ENCODE measurements around the gene IGSF3.
"Not testable (repeated sequence)": the region's sequence is repeated elsewhere in the genome, so short reads cannot be mapped to it uniquely, and the experiment has no call there.

IGSF3 gene

GRCh38 chr1:116630057-116630456, 37.5 kb downstream of the IGSF3 start:
- not testable (repeated sequence) for DNase-seq (ENCODE audit: low read depth in 2 of 2)

GRCh38 chr1:116629441-116629840, 38.1 kb downstream of the IGSF3 start:
- not testable (repeated sequence) for DNase-seq (ENCODE audit: low read depth in 2 of 2)

- peak in 1 of 2 donors; percentile 4 for DNase-seq (ENCODE audit: low read depth in 2 of 2)
These were observed 39.1 kb downstream of the IGSF3 start for GRCh38 chr1:116628448-116628847.

GRCh38 chr1:116627357-116627756, 40.2 kb downstream of the IGSF3 start:
- DNase-seq (ENCODE audit: low read depth in 2 of 2) = not testable (repeated sequence)

- not testable (repeated sequence) for DNase-seq (ENCODE audit: low read depth in 2 of 2)
These were observed 40.6 kb downstream of the IGSF3 start for GRCh38 chr1:116626915-116627314.

GRCh38 chr1:116625155-116625554, 42.4 kb downstream of the IGSF3 start:
- not testable (repeated sequence) for DNase-seq (ENCODE audit: low read depth in 2 of 2)

GRCh38 chr1:116624040-116624439, 43.5 kb downstream of the IGSF3 start:
- no peak for DNase-seq (ENCODE audit: low read depth in 2 of 2)

- not testable (repeated sequence) for DNase-seq (ENCODE audit: low read depth in 2 of 2)
These were observed 45.0 kb downstream of the IGSF3 start for GRCh38 chr1:116622496-116622895.

GRCh38 chr1:116621756-116622155, 45.8 kb downstream of the IGSF3 start:
- DNase-seq (ENCODE audit: low read depth in 2 of 2) = not testable (repeated sequence)

GRCh38 chr1:116620392-116620791, 47.1 kb downstream of the IGSF3 start:
- DNase-seq (ENCODE audit: low read depth in 2 of 2) = not testable (repeated sequence)

GRCh38 chr1:116619106-116619505, 48.4 kb downstream of the IGSF3 start:
- DNase-seq (ENCODE audit: low read depth in 2 of 2) = not testable (repeated sequence)

- DNase-seq (ENCODE audit: low read depth in 2 of 2) = not testable (repeated sequence)
These were observed 49.7 kb downstream of the IGSF3 start for GRCh38 chr1:116617808-116618207.

- DNase-seq (ENCODE audit: low read depth in 2 of 2) = not testable (repeated sequence)
These were observed 53.7 kb downstream of the IGSF3 start for GRCh38 chr1:116613825-116614224.

- not testable (repeated sequence) for DNase-seq (ENCODE audit: low read depth in 2 of 2)
These were observed 57.6 kb downstream of the IGSF3 start for GRCh38 chr1:116609801-116610371.

- DNase-seq (ENCODE audit: low read depth in 2 of 2) = not testable (repeated sequence)
These were observed 58.7 kb downstream of the IGSF3 start for GRCh38 chr1:116608841-116609240.

- DNase-seq (ENCODE audit: low read depth in 2 of 2) = not testable (repeated sequence)
These were observed 59.4 kb downstream of the IGSF3 start for GRCh38 chr1:116608151-116608550.

GRCh38 chr1:116607463-116607862, 60.1 kb downstream of the IGSF3 start:
- DNase-seq (ENCODE audit: low read depth in 2 of 2) = not testable (repeated sequence)

- DNase-seq (ENCODE audit: low read depth in 2 of 2) = not testable (repeated sequence)
These were observed 61.5 kb downstream of the IGSF3 start for GRCh38 chr1:116606067-116606466.

- no peak for DNase-seq (ENCODE audit: low read depth in 2 of 2)
These were observed 62.2 kb downstream of the IGSF3 start for GRCh38 chr1:116605315-116605714.

- not testable (repeated sequence) for DNase-seq (ENCODE audit: low read depth in 2 of 2)
These were observed 63.1 kb downstream of the IGSF3 start for GRCh38 chr1:116604408-116604807.

GRCh38 chr1:116603646-116604045, 63.9 kb downstream of the IGSF3 start:
- not testable (repeated sequence) for DNase-seq (ENCODE audit: low read depth in 2 of 2)

- DNase-seq (ENCODE audit: low read depth in 2 of 2) = not testable (repeated sequence)
These were observed 68.2 kb downstream of the IGSF3 start for GRCh38 chr1:116599369-116599768.

- not testable (repeated sequence) for DNase-seq (ENCODE audit: low read depth in 2 of 2)
These were observed 69.0 kb downstream of the IGSF3 start for GRCh38 chr1:116598420-116599036.
